K562 (cell line): ENCODE measurements around the gene AP1B1. TPM values are rescaled to one million over a fixed set of nuclear protein-coding genes. Genes with fewer than 3 reads are reported as not detected.

Experiments used
- ATAC-seq: fragments of 200-7000 bp; cut with Tn5 transposase; 3 replicates; pipeline ENCODE4 v1.9.1; 2020; ENCODE audit warnings: moderate library complexity
- BruUV-seq: library from RNA; stranded (reverse); fragments of 400-500 nt; replicated peaks from 2 replicates; lab custom pipeline; 2021; lab: Mats Ljungman, UMichigan
- CTCF ChIA-PET: fragments of 300-600 bp; formaldehyde crosslinking; extraction: SDS; loops from one replicate; lab custom pipeline; 2021; ENCODE audit warnings: low intra/inter-chr PET ratio; lab: Yijun Ruan, JAX
- POLR2A ChIA-PET: fragments of 300-600, 350-650 bp; sonication (Branson Sonifier 250); formaldehyde crosslinking; extraction: SDS; loops from one replicate; lab custom pipeline; 2021; ENCODE audit warnings: antibody characterized with exemption, inconsistent platforms; lab: Yijun Ruan, JAX
- DNase-seq, 4 experiments: peaks; one replicate each; pipeline versions ENCODE4 v3.0.0 to v3.0.0-alpha.2; 2011 to 2018; ENCODE audit warnings: low spot score in 3 of 4, mixed read lengths in 3 of 4; ENCODE audit errors: extremely low read depth in 1 of 4
- FAIRE-seq: peaks from 2 replicates; lab custom pipeline; 2011; peaks lifted over from hg19 to GRCh38; lab: Jason Lieb, UNC
- H2AFZ ChIP-seq: 2 replicates; pipeline ENCODE4 v1.6.0; 2011; ENCODE audit warnings: low read depth, low read length, control low read depth, inconsistent platforms
- H3K27ac ChIP-seq: fragments of 200-600 bp; 3 replicates; pipeline ENCODE4 v1.8.0; 2011; ENCODE audit warnings: low read depth, mild to moderate bottlenecking, control low read depth, inconsistent platforms, low read length, moderate library complexity, mixed read lengths; ENCODE audit errors: extremely low read depth
- H3K27me3 ChIP-seq, 2 experiments: fragments of 300-600 bp in 1 of 2; 2 replicates in 1 of 2; 3 replicates in 1 of 2; pipeline versions ENCODE4 v1.6.0 to v1.8.0; 2011; ENCODE audit warnings: inconsistent platforms in 2 of 2, low read length in 2 of 2, mild to moderate bottlenecking in 1 of 2, mixed read lengths in 1 of 2, moderate library complexity in 1 of 2; ENCODE audit not compliant: control insufficient read depth in 2 of 2, insufficient read depth in 2 of 2
- H3K36me3 ChIP-seq: fragments of 300-600 bp; 3 replicates; pipeline ENCODE4 v1.8.0; 2011; ENCODE audit warnings: mild to moderate bottlenecking, low read length, inconsistent platforms; ENCODE audit not compliant: control insufficient read depth, insufficient read depth
- H3K4me1 ChIP-seq, 2 experiments: fragments of 200-600 bp in 1 of 2; replicated peaks in 1 of 2; 2 replicates in 1 of 2; 3 replicates in 1 of 2; pipeline versions ENCODE4 v1.5.1 to v1.8.0; 2011; ENCODE audit warnings: inconsistent platforms in 2 of 2, low read length in 2 of 2, mild to moderate bottlenecking in 1 of 2, mixed read lengths in 1 of 2, moderate library complexity in 1 of 2; ENCODE audit not compliant: control insufficient read depth in 2 of 2, insufficient read depth in 2 of 2
- H3K4me2 ChIP-seq: 2 replicates; pipeline ENCODE4 v1.6.1; 2011; ENCODE audit warnings: low read length, control low read depth, inconsistent platforms, mixed read lengths; ENCODE audit not compliant: insufficient read depth
- H3K4me3 ChIP-seq: fragments of 200-600 bp; sonication (generic), shearing (Covaris generic); 2 replicates; pipeline ENCODE4 v1.5.1; 2016; ENCODE audit warnings: control low read depth, inconsistent platforms
- H3K79me2 ChIP-seq: fragments of 200-600 bp; 3 replicates; pipeline ENCODE4 v1.8.0; 2011; ENCODE audit warnings: low read length, inconsistent platforms; ENCODE audit not compliant: control insufficient read depth, insufficient read depth
- H3K9ac ChIP-seq, 2 experiments: 2 replicates each; pipeline versions ENCODE4 v1.6.0 to v1.6.1; 2011; ENCODE audit warnings: low read depth in 2 of 2, low read length in 2 of 2, control low read depth in 1 of 2, inconsistent platforms in 1 of 2, mild to moderate bottlenecking in 1 of 2, mixed read lengths in 1 of 2; ENCODE audit not compliant: insufficient read depth in 1 of 2
- H3K9me1 ChIP-seq: one replicate; pipeline ENCODE4 v1.6.0; 2011; ENCODE audit warnings: inconsistent platforms, mild to moderate bottlenecking, low read length, moderate library complexity; ENCODE audit not compliant: control insufficient read depth, insufficient read depth
- H3K9me3 ChIP-seq: replicated peaks from 2 replicates; pipeline ENCODE4 v1.5.1; 2011; ENCODE audit warnings: low read depth, low read length, inconsistent platforms; ENCODE audit not compliant: control insufficient read depth, insufficient read depth
- H4K20me1 ChIP-seq: replicated peaks from 2 replicates; pipeline ENCODE4 v1.6.1; 2011; ENCODE audit warnings: low read length, inconsistent platforms, mixed read lengths; ENCODE audit not compliant: control insufficient read depth, insufficient read depth
- AFF1 ChIP-seq, 2 experiments: fragments of 450-650 bp; IDR thresholded peaks; 2 replicates each; pipeline ENCODE4 v1.6.1; 2018; ENCODE audit warnings: mild to moderate bottlenecking in 2 of 2, low read depth in 1 of 2; ENCODE audit not compliant: partially characterized antibody in 2 of 2
- FOXK2 ChIP-seq, 2 experiments: fragments of 450-650 bp; IDR thresholded peaks in 1 of 2; conservative IDR thresholded peaks in 1 of 2; 2 replicates each; pipeline ENCODE4 v1.6.1; 2016; ENCODE audit warnings: low read depth in 2 of 2, mild to moderate bottlenecking in 1 of 2
- MTA1 ChIP-seq: fragments of 450-650 bp; IDR thresholded peaks from 2 replicates; pipeline ENCODE4 v1.6.1; 2017; ENCODE audit warnings: borderline replicate concordance
- SIN3B ChIP-seq: fragments of 450-650 bp; IDR thresholded peaks from 2 replicates; pipeline ENCODE4 v1.6.1; 2017; ENCODE audit warnings: low read depth, mild to moderate bottlenecking, moderate library complexity
- SIX5 ChIP-seq, 2 experiments: IDR thresholded peaks; 2 replicates each; pipeline ENCODE4 v1.6.1; 2011; ENCODE audit warnings: low read length in 2 of 2, borderline replicate concordance in 1 of 2, low read depth in 1 of 2, mild to moderate bottlenecking in 1 of 2, moderate library complexity in 1 of 2; ENCODE audit not compliant: insufficient read depth in 1 of 2
- WGBS: fragments of 100-300 bp; shearing (Covaris generic); methylation state at CpG from one replicate; pipeline ENCODE4 v1.1.6; 2016; ENCODE audit warnings: low coverage, mixed read lengths; ENCODE audit not compliant: insufficient coverage; ENCODE audit errors: missing lambda C conversion rate; 5-methylcytosine and 5-hydroxymethylcytosine counted together
- in situ Hi-C: fragments of 300-500 bp; cut with MboI; formaldehyde crosslinking; loops from 4 replicates; pipeline ENCODE4 v1.15.0; 2018; ENCODE audit warnings: inconsistent platforms, mixed read lengths
- intact Hi-C: fragments of 100-400 bp; cut with micrococcal nuclease; formaldehyde crosslinking; loops from 2 replicates; pipeline ENCODE4 v1.14.2; 2022
- polyA plus RNA-seq, 8 experiments: library from polyadenylated mRNA; depleted of rRNA in 4 of 8; stranded (reverse) in 5 of 8; unstranded in 3 of 8; fragments of >200 nt; fragmentation: Nextera tagmentation in 2 of 8; fragmentation: Illumina TruSeq in 1 of 8; extraction: Ambion mirVana in 2 of 8; extraction: Trizol in 1 of 8; gene quantifications; 2 replicates each; pipeline versions ENCODE4 v1.2.1 to v1.2.3, GENCODE V29; 2011 to 2014; ENCODE audit warnings: inconsistent platforms in 1 of 8, missing spikeins in 1 of 8
- total RNA-seq, 7 experiments: library from RNA; depleted of rRNA in 6 of 7; stranded (reverse); fragments of >200 nt in 6 of 7; fragmentation: Illumina TruSeq in 2 of 7; extraction: Trizol in 2 of 7; gene quantifications; 2 replicates each; pipeline versions ENCODE4 v1.2.1 to v1.2.3, GENCODE V29; 2011 to 2021; ENCODE audit warnings: low replicate concordance in 1 of 7

Gene AP1B1
- total and polyA plus RNA-seq, 9 of the 15 experiments (the other 6 are each of a cell fraction or from before 2014, with no cell fraction given) = 1.2 to 60.9 (median 30.1) TPM

- TF ChIP-seq AFF1 (IDR thresholded peaks at IDR 0.05; ENCODE audit: low read depth in 1 of 2, partially characterized antibody in 2 of 2) (no peak), SIN3B (no peak)
Measured at GRCh38 chr22:29391546-29391945, 3.2 kb upstream of the AP1B1 start (continued).

- DNase-seq = no peak
- TF ChIP-seq MTA1 (no peak), SIX5 (IDR thresholded peaks at IDR 0.05; ENCODE audit: borderline replicate concordance in 1 of 2, insufficient read depth in 1 of 2, low read depth in 1 of 2, low read length in 2 of 2) (no peak), FOXK2 (conservative IDR thresholded peaks at IDR 0.05 in 1 of 2, IDR thresholded peaks at IDR 0.05 in 1 of 2; ENCODE audit: low read depth in 2 of 2) (no peak)
- TF ChIP-seq, all 486 proteins: peak for 0
- H3K9ac ChIP-seq = no peak overlapping the region
- H3K9me3 ChIP-seq = no peaks in the 10 kb centered on the region
- ChIA-PET CTCF (no interaction called here), POLR2A (no interaction called here)
- peaks cover 10 to 14% of the 10 kb centered on the region in 2 experiments; a peak in 4 of 5 replicates for H3K4me1 ChIP-seq
- H3K27ac ChIP-seq = no peak overlapping the region
- no peaks in the 10 kb centered on the region for H3K27me3 ChIP-seq
- no peaks in the 10 kb centered on the region; the same call in 1 of the 2 replicates for H4K20me1 ChIP-seq
- no peak overlapping the region for H2AFZ ChIP-seq
- H3K4me2 ChIP-seq = no peak overlapping the region
- BruUV-seq = no TSS peak
- H3K4me3 ChIP-seq = no peak overlapping the region
- in situ Hi-C loops = loop anchor here (10.0 kb wide), 1 partner anchor 135 kb away; no protein-coding TSS in a partner anchor
- intact Hi-C loops = no loop called here
- peaks cover 31% of the 10 kb centered on the region for H3K79me2 ChIP-seq
- H3K9me1 ChIP-seq = no peaks in the 10 kb centered on the region
- ATAC-seq (no peak), FAIRE-seq (no peak)
- peaks cover 17% of the 10 kb centered on the region; the same call in 2 of the 3 replicates for H3K36me3 ChIP-seq
- WGBS = 84% methylated on average over 5 of the region's 6 CpGs
Measured at GRCh38 chr22:29390270-29390669, 1.9 kb upstream of the AP1B1 start.
